ENCODE data around the gene ADIPOR2. TPM values are rescaled to one million over a fixed set of nuclear protein-coding genes. Genes with fewer than 3 reads are reported as not detected.

Gene ADIPOR2
- total RNA-seq, 2 donors from 2014 or later = 19.7 to 23.3 TPM

DNA sequence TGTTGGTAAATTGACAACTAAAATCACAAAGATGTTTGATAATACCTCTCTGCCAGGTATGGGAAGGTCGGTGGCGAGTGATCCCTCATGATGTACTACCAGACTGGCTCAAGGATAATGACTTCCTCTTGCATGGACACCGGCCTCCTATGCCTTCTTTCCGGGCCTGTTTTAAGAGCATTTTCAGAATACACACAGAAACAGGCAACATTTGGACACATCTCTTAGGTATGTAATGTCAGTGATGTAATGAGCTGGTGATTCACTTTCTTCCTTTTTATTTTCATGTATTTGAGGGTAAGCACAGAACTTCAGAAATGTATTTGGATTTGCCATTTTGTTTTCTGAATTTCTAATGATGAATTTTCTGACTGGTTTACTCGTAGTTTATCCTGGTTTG, 86.9 kb downstream of the ADIPOR2 start:
- no peak for DNase-seq (ENCODE audit: low spot score)
- H3K27me3 ChIP-seq = no peaks in the 10 kb centered on the region
- peaks cover 0 to 32% of the 10 kb centered on the region in 2 donors for H3K4me1 ChIP-seq
- H3K27ac ChIP-seq = no peak overlapping the region
- H3K4me3 ChIP-seq = no peak overlapping the region
- H3K9me3 ChIP-seq = no peaks in the 10 kb centered on the region
- no peaks in the 10 kb centered on the region for H3K36me3 ChIP-seq
- TF ChIP-seq CTCF (IDR thresholded peaks at IDR 0.05) = no peak

DNA sequence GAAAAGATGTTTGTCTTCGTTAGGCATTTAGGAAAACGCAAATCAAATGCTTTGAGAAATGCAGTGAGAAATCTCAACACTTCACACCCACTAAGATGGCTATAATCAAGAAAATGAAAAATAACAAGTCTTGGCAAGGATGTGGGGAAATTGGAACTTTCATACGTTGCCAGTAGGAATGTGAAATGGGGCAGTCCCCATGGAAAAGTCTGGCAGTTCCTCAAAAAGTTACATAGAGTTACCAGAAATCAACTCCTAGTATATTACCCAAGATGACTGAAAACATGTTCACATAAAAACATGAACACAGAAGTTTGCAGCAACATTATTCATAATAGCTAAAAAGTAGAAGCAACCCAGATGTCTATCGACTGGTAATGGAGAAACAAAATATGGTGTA, 88.0 kb downstream of the ADIPOR2 start:
- H3K27me3 ChIP-seq = no peaks in the 10 kb centered on the region
- no peaks in the 10 kb centered on the region for H3K9me3 ChIP-seq
- no peak overlapping the region for H3K4me3 ChIP-seq
- no peak for TF ChIP-seq CTCF (IDR thresholded peaks at IDR 0.05)
- no peak overlapping the region for H3K27ac ChIP-seq
- DNase-seq (ENCODE audit: low spot score) = no peak
- H3K4me1 ChIP-seq = peaks cover 0 to 32% of the 10 kb centered on the region in 2 donors
- H3K36me3 ChIP-seq = peaks cover 5% of the 10 kb centered on the region

DNA sequence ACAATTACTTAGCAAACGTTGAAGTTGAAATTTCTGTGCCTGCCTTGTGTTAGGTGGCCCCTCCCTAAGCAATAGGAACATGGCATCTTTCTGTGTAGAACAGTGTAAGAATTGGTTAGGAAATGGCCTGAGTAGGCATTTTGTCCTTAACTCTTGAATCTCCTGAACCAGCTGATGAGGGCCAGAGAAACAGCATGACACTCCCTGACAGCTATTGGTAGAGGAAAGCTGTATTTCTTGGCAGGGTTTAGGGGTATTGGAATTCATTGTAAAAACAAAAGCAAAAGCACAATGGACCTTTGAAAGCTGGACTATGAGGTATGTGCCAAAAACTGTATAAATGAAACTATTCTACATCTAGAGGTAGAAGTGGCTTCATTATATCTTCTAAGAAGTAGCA, 88.9 kb downstream of the ADIPOR2 start:
- Histone ChIP-seq H3K4me3 (no peak overlapping the region), H3K9me3 (no peaks in the 10 kb centered on the region), H3K27me3 (no peaks in the 10 kb centered on the region), H3K4me1 (peaks cover 0 to 32% of the 10 kb centered on the region in 2 donors), H3K36me3 (peaks cover 14% of the 10 kb centered on the region), H3K27ac (no peak overlapping the region)
- no peak for TF ChIP-seq CTCF (IDR thresholded peaks at IDR 0.05)
- no peak for DNase-seq (ENCODE audit: low spot score)

DNA sequence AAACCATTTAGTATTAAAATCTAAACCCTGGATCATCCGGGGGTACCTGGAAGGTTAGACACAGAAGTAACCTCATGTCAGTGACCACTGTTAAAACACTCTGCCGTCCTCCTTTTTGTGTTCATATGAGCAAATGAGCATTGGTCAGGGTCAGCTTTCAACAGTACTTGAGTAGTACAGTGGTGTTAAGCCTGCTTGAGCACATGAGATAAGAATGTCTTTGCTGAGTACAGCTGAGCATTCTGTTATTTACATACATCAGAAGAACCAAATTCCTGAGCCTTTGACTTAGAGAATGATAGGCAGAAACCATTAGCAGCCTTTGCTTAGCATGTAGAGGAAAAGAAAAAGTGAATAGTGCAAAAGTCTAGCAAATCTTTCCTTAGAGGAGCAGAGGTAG, 90.9 kb downstream of the ADIPOR2 start:
- Histone ChIP-seq H3K27ac (no peak overlapping the region), H3K27me3 (no peaks in the 10 kb centered on the region), H3K36me3 (peaks cover 33% of the 10 kb centered on the region), H3K9me3 (no peaks in the 10 kb centered on the region), H3K4me1 (peaks cover 0 to 21% of the 10 kb centered on the region in 2 donors), H3K4me3 (no peak overlapping the region)
- DNase-seq (ENCODE audit: low spot score) = no peak
- TF ChIP-seq CTCF (IDR thresholded peaks at IDR 0.05) = no peak

DNA sequence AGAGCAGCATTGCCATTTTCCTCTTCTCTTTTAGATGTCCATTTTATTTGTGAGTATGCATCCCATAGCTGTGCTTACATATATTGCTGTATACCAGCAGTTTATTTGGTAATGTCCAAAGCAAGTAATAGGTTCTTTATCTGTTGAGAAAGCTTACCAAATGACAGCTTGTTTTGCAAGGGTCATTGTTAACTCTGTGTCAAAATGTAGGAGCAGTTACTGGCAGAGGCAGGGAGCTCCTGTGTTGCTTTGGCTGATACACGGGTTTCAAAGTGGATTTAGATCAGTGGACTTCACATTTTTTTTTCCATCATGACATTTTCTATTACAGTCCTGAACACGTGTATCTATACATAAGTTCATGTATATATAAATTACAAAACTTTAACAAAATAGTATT, 91.3 kb downstream of the ADIPOR2 start:
- Histone ChIP-seq H3K36me3 (peaks cover 36% of the 10 kb centered on the region), H3K4me3 (no peak overlapping the region)

More for the DNA sequence above, 91.3 kb downstream of the ADIPOR2 start:
- Histone ChIP-seq H3K9me3 (no peaks in the 10 kb centered on the region), H3K27ac (no peak overlapping the region), H3K27me3 (no peaks in the 10 kb centered on the region), H3K4me1 (peaks cover 0 to 21% of the 10 kb centered on the region in 2 donors)
- no peak for TF ChIP-seq CTCF (IDR thresholded peaks at IDR 0.05)
- no peak for DNase-seq (ENCODE audit: low spot score)
